ENCODE measurements around the gene HIGD1B.

DNA sequence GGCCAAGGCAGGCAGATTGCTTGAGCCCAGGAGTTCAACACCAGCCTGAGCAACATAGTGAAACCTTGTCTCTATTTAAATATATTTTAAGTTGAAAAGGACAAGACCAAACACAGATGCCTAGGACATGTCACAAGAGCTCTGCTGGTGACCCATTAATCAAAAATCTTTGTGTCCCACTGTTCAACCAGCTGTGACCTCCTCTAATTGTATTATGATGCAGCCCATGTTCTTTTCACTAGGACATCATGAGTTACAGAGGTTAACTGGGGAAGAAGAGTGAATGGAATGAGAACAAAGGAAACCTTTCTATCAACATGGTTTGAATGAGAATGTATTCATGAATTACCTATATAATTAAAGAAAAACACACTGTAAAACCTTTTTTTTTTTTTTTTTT is 44.6 kb downstream of the HIGD1B start:
- TF ChIP-seq, protein P1, sequence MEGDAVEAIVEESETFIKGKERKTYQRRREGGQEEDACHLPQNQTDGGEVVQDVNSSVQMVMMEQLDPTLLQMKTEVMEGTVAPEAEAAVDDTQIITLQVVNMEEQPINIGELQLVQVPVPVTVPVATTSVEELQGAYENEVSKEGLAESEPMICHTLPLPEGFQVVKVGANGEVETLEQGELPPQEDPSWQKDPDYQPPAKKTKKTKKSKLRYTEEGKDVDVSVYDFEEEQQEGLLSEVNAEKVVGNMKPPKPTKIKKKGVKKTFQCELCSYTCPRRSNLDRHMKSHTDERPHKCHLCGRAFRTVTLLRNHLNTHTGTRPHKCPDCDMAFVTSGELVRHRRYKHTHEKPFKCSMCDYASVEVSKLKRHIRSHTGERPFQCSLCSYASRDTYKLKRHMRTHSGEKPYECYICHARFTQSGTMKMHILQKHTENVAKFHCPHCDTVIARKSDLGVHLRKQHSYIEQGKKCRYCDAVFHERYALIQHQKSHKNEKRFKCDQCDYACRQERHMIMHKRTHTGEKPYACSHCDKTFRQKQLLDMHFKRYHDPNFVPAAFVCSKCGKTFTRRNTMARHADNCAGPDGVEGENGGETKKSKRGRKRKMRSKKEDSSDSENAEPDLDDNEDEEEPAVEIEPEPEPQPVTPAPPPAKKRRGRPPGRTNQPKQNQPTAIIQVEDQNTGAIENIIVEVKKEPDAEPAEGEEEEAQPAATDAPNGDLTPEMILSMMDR (conservative IDR thresholded peaks at IDR 0.05; ENCODE audit: low read length), result no peak
- TF ChIP-seq EZH2phosphoT487 (IDR thresholded peaks at IDR 0.05; ENCODE audit: borderline replicate concordance), result no peak
